PFSK-1 (cell line): ENCODE results near the gene MOG.

Source experiments
- FOXP2 ChIP-seq: optimal IDR thresholded peaks from 2 replicates; pipeline ENCODE3; 2011; ENCODE audit warnings: borderline replicate concordance, control low read depth, inconsistent platforms; ENCODE audit not compliant: insufficient read depth; ENCODE audit errors: extremely low read length, extremely low read depth
- POLR2AphosphoS5 ChIP-seq: IDR thresholded peaks from 2 replicates; pipeline ENCODE4 v1.6.1; 2012; ENCODE audit warnings: low read depth, mild to moderate bottlenecking, control low read depth, low read length, moderate library complexity
- SIN3A ChIP-seq: IDR thresholded peaks from 2 replicates; pipeline ENCODE4 v1.6.1; 2012; ENCODE audit warnings: mild to moderate bottlenecking, low read length, moderate library complexity, borderline replicate concordance; ENCODE audit not compliant: insufficient read depth
- TAF1 ChIP-seq: IDR thresholded peaks from 2 replicates; pipeline ENCODE4 v1.6.1; 2012; ENCODE audit warnings: low read length, control low read depth, borderline replicate concordance; ENCODE audit not compliant: insufficient read depth
- TF ChIP-seq, protein P1 (sequence below), 2 experiments: IDR thresholded peaks; 2 replicates each; pipeline versions ENCODE4 v1.6.1 to v1.8.0; 2011 to 2012; ENCODE audit warnings: low read depth in 2 of 2, low read length in 2 of 2, control low read depth in 1 of 2, inconsistent platforms in 1 of 2, mild to moderate bottlenecking in 1 of 2, moderate library complexity in 1 of 2; ENCODE audit not compliant: insufficient read depth in 1 of 2

Gene MOG

DNA sequence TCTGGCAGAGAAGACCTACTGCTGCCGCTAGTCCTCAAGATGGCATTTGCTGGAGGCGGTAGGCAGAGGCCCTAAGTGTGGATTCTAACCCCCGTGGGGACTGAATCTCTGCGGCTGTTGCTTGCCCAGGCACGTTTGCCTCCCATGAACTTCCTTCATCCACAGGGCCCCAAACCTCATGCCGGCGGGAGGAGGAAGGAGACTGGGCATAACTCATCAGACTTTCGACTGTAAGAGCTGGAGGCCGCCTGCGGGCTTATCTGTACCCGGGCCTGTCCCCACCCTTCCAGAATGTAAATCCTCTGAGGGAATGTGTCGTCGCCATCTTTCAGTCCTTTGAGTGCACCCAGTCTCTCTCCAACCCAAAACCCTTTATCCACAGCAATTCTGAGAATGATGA, 23.1 kb downstream of the MOG start:
- no peak for TF ChIP-seq TAF1
- no peak for TF ChIP-seq POLR2AphosphoS5
- TF ChIP-seq FOXP2 = no peak
- TF ChIP-seq, protein P1, sequence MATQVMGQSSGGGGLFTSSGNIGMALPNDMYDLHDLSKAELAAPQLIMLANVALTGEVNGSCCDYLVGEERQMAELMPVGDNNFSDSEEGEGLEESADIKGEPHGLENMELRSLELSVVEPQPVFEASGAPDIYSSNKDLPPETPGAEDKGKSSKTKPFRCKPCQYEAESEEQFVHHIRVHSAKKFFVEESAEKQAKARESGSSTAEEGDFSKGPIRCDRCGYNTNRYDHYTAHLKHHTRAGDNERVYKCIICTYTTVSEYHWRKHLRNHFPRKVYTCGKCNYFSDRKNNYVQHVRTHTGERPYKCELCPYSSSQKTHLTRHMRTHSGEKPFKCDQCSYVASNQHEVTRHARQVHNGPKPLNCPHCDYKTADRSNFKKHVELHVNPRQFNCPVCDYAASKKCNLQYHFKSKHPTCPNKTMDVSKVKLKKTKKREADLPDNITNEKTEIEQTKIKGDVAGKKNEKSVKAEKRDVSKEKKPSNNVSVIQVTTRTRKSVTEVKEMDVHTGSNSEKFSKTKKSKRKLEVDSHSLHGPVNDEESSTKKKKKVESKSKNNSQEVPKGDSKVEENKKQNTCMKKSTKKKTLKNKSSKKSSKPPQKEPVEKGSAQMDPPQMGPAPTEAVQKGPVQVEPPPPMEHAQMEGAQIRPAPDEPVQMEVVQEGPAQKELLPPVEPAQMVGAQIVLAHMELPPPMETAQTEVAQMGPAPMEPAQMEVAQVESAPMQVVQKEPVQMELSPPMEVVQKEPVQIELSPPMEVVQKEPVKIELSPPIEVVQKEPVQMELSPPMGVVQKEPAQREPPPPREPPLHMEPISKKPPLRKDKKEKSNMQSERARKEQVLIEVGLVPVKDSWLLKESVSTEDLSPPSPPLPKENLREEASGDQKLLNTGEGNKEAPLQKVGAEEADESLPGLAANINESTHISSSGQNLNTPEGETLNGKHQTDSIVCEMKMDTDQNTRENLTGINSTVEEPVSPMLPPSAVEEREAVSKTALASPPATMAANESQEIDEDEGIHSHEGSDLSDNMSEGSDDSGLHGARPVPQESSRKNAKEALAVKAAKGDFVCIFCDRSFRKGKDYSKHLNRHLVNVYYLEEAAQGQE (IDR thresholded peaks at IDR 0.05; ENCODE audit: insufficient read depth in 1 of 2, low read depth in 2 of 2, low read length in 2 of 2) = no peak
- TF ChIP-seq SIN3A = no peak

DNA sequence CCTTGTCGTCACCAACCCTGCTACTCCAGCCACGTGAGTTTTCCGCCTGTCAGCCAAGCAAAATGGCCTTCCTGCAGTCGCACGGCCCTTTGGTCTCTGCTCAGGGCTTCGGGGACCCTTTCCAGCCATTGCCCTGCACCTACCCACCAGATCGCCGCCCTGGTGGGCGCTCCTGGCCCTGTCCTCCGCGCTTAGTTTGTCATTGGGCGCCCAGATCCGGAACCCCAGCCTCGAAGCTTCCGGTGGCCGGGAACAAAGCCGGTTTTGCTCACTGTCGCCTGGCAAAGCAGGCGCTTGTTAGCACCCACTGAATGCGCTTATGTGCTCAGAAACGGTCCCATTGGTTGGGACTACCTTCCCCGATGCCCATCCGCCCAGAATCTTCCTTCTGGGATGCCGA, 23.5 kb downstream of the MOG start:
- TF ChIP-seq POLR2AphosphoS5 (no peak), SIN3A (no peak), FOXP2 (no peak), TAF1 (no peak)
- TF ChIP-seq, protein P1 (IDR thresholded peaks at IDR 0.05; ENCODE audit: insufficient read depth in 1 of 2, low read depth in 2 of 2, low read length in 2 of 2) = no peak

DNA sequence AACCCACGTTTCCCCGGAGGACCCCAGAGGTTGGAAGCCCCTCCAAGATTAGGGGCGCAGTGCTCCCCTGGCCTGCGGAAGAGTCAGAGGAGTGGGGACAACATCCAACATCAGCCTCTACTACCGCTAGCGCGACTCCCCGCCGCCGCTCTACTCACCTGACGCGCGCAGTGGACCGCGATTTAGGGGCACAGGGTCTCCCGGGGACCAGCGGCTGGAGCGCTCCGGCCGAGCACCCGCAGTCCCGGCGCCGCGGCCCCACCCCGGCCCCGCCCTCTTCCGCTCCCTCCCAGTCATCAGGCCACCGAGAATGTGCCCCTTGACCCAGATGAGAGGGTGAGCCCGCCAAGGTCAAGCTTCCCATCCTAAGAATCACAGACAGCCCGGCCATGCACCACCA, 24.0 kb downstream of the MOG start, which contains the start of gene ZFP57:
ZFP57 (minus strand) TSS at position 249 of the 400 bp plus-strand sequence. CDS start 4,149 bp downstream, outside the sequence.
- no peak for TF ChIP-seq FOXP2
- TF ChIP-seq, protein P1 (IDR thresholded peaks at IDR 0.05; ENCODE audit: insufficient read depth in 1 of 2, low read depth in 2 of 2, low read length in 2 of 2) = no peak
- no peak for TF ChIP-seq TAF1
- no peak for TF ChIP-seq POLR2AphosphoS5
- no peak for TF ChIP-seq SIN3A

DNA sequence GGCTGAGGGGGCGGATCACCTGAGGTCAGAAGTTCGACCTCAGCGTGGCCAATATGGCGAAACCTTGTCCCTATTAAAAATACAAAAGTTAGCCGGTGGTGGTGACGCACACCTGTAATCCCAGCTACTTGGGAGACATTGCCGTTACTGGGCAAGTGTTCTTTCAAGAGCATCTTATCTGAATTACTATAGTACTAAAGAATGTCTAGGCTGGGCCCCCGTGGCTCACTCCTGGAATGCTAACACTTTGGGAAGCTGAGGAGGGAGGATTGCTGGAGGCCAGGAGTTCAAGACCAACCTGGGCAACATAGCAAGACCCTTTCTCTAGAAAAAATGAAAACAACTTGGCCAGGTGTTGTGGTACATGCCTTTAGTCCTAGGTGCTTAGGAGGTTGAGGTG, 24.9 kb downstream of the MOG start:
- TF ChIP-seq TAF1 (no peak), POLR2AphosphoS5 (no peak), SIN3A (no peak)

DNA sequence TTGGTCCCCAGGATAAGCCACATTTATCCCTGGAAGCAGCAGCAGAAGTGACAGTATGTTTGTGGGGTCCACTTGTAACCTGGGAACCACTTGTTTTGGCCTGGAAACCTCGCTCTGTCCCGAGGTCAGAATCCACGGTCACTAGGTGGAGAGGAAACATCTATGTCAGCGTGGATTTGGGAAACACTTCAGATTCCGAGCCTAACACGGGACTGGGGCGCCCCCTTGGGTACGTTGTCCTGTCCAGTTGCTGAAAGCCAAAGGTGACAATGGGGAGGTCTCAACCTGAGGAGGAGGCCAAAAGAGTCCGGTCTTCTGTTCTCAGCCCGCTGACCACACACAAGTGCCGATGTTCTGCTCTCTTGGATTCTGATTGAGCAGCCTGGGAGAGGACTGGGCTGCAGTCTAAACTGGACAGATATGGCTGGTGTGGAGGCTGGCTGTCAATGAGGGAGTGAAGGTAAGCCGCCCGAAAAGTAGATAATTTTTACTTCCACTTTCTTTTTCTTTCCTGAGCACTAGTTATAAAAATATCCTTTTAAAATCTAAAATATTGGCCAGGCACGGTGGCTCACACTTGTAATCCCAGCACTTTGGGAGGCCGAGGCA, 28.9 kb downstream of the MOG start:
- TF ChIP-seq TAF1 = no peak
- TF ChIP-seq FOXP2 = no peak

DNA sequence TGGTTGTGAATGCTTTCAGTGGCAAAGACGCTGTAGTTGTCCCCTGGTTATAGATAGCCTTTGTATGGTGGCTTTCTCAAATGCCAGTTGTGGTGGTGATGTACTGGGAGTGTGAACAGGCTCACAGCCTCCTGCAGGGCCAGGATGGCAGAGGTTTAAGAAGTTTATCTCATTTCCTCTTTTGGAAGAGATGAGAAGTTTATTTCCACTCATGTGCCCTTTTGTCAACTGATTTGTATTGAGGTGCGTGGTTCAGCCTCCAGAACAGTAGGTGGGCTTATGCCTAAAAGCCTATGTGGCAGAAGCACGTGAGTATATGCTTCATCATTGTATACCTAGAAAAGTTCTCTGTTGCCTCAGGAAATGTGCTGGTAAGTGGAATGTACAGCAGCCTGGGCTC, 37.7 kb downstream of the MOG start:
- no peak for TF ChIP-seq FOXP2
- no peak for TF ChIP-seq POLR2AphosphoS5
- TF ChIP-seq, protein P1 (IDR thresholded peaks at IDR 0.05; ENCODE audit: insufficient read depth in 1 of 2, low read depth in 2 of 2, low read length in 2 of 2) = no peak
- TF ChIP-seq SIN3A = no peak
- no peak for TF ChIP-seq TAF1
